Neural progenitor cell (in vitro differentiated cells): ENCODE measurements around the gene GTF3C1. TPM values are rescaled to one million over a fixed set of nuclear protein-coding genes. Genes with fewer than 3 reads are reported as not detected.

Source experiments
- DNase-seq: peaks from one replicate; pipeline ENCODE4 v3.0.0-alpha.2; 2016; ENCODE audit warnings: low spot score
- H2AFZ ChIP-seq: fragments of 200-600 bp; sonication (generic); replicated peaks from 2 replicates; pipeline ENCODE4 v1.6.1; 2016; ENCODE audit warnings: antibody characterized with exemption
- H3F3A ChIP-seq: fragments of 200-600 bp; sonication (generic); 2 replicates; pipeline ENCODE4 v1.6.1; 2016; ENCODE audit warnings: antibody characterized with exemption, low read depth
- H3K27ac ChIP-seq: fragments of 200-600 bp; sonication (generic); 2 replicates; pipeline ENCODE4 v1.5.1; 2016; ENCODE audit warnings: mild to moderate bottlenecking
- H3K27me3 ChIP-seq: fragments of 200-600 bp; sonication (generic); 2 replicates; pipeline ENCODE4 v1.6.1; 2016; ENCODE audit warnings: mild to moderate bottlenecking, moderate library complexity
- H3K36me3 ChIP-seq: fragments of 200-600 bp; sonication (generic); 2 replicates; pipeline ENCODE4 v1.5.1; 2016
- H3K4me1 ChIP-seq: fragments of 200-600 bp; sonication (generic); 2 replicates; pipeline ENCODE4 v1.6.1; 2016; ENCODE audit warnings: mixed run types
- H3K4me2 ChIP-seq: fragments of 200-600 bp; sonication (generic); 2 replicates; pipeline ENCODE4 v1.6.1; 2016
- H3K4me3 ChIP-seq: fragments of 200-600 bp; sonication (generic); 2 replicates; pipeline ENCODE4 v1.5.1; 2016
- H3K79me2 ChIP-seq: fragments of 200-600 bp; sonication (generic); 2 replicates; pipeline ENCODE4 v1.6.1; 2016; ENCODE audit warnings: low read depth
- H3K9ac ChIP-seq: fragments of 200-600 bp; sonication (generic); 2 replicates; pipeline ENCODE4 v1.6.1; 2016
- H3K9me3 ChIP-seq: fragments of 200-600 bp; sonication (generic); 2 replicates; pipeline ENCODE4 v1.5.1; 2016; ENCODE audit warnings: low read depth
- H4K20me1 ChIP-seq: fragments of 200-600 bp; sonication (generic); 2 replicates; pipeline ENCODE4 v1.6.1; 2016; ENCODE audit warnings: low read depth
- H3K27ac Mint-ChIP-seq: 3 replicates; pipeline ENCODE4 v1.8.0; 2021; ENCODE audit warnings: mixed read lengths
- H3K27me3 Mint-ChIP-seq: 2 replicates; pipeline ENCODE4 v1.8.0; 2022; ENCODE audit warnings: low read depth, mild to moderate bottlenecking, inconsistent platforms, moderate library complexity, mixed read lengths; ENCODE audit not compliant: insufficient read depth
- H3K36me3 Mint-ChIP-seq: 3 replicates; pipeline ENCODE4 v1.8.0; 2021; ENCODE audit warnings: mixed read lengths
- H3K4me1 Mint-ChIP-seq: 3 replicates; pipeline ENCODE4 v1.8.0; 2021; ENCODE audit warnings: mixed read lengths
- H3K4me3 Mint-ChIP-seq: 3 replicates; pipeline ENCODE4 v1.8.0; 2021; ENCODE audit warnings: mild to moderate bottlenecking, moderate library complexity, mixed read lengths
- H3K9me3 Mint-ChIP-seq: 3 replicates; pipeline ENCODE4 v1.8.0; 2020; ENCODE audit warnings: mixed read lengths
- CTCF ChIP-seq: fragments of 200-600 bp; sonication (generic); IDR thresholded peaks from 2 replicates; pipeline ENCODE4 v1.5.1; 2017; ENCODE audit warnings: antibody characterized with exemption, mild to moderate bottlenecking
- EZH2 ChIP-seq: fragments of 200-600 bp; sonication (generic); IDR thresholded peaks from 2 replicates; pipeline ENCODE4 v1.6.1; 2017; ENCODE audit warnings: antibody characterized with exemption, mild to moderate bottlenecking, moderate library complexity
- EZH2phosphoT487 ChIP-seq: fragments of 200-600 bp; sonication (generic); IDR thresholded peaks from 2 replicates; pipeline ENCODE4 v1.6.1; 2017; ENCODE audit warnings: antibody characterized with exemption
- total RNA-seq: library from RNA; depleted of rRNA; stranded (reverse); fragments of >200 nt; gene quantifications from 2 replicates; pipeline ENCODE4 v1.2.3, GENCODE V29; 2015; ENCODE audit warnings: low replicate concordance

GTF3C1 gene
- total RNA-seq, 1 donor from 2014 or later = 60.9 TPM

- H3K4me3 Mint-ChIP-seq = no peak overlapping the region
- no peak overlapping the region for H3K27ac ChIP-seq
- no peaks in the 10 kb centered on the region for H3K79me2 ChIP-seq
- H3K36me3 ChIP-seq = no peaks in the 10 kb centered on the region
- H3K4me2 ChIP-seq = no peak overlapping the region
- H3K27me3 ChIP-seq = no peaks in the 10 kb centered on the region
- H3K9ac ChIP-seq = no peak overlapping the region
- H3K4me3 ChIP-seq = no peak overlapping the region
- H4K20me1 ChIP-seq = peaks cover 21% of the 10 kb centered on the region
- no peaks in the 10 kb centered on the region for H3K9me3 Mint-ChIP-seq
- TF ChIP-seq CTCF = no peak
- TF ChIP-seq EZH2phosphoT487 = no peak
- no peak for TF ChIP-seq EZH2
- peaks cover 29% of the 10 kb centered on the region for H3K4me1 Mint-ChIP-seq
- H3K27me3 Mint-ChIP-seq = no peaks in the 10 kb centered on the region
- no peak for DNase-seq
- H3K9me3 ChIP-seq = no peaks in the 10 kb centered on the region
- peaks cover 6% of the 10 kb centered on the region for H3F3A ChIP-seq
- peak overlapping the region; percentile 61 for H3K27ac Mint-ChIP-seq
- no peak overlapping the region for H2AFZ ChIP-seq
- peaks cover 7% of the 10 kb centered on the region for H3K36me3 Mint-ChIP-seq
- peaks cover 15% of the 10 kb centered on the region for H3K4me1 ChIP-seq
Observed at GRCh38 chr16:27595993-27596392, 46.3 kb upstream of the GTF3C1 start.

GRCh38 chr16:27595475-27595874 lies 45.8 kb upstream of the GTF3C1 start:
- no peaks in the 10 kb centered on the region for H3K9me3 Mint-ChIP-seq
- TF ChIP-seq CTCF (no peak), EZH2 (no peak), EZH2phosphoT487 (no peak)
- Histone ChIP-seq H3K4me2 (no peak overlapping the region), H2AFZ (no peak overlapping the region), H3F3A (peaks cover 6% of the 10 kb centered on the region), H3K9me3 (no peaks in the 10 kb centered on the region), H3K4me3 (no peak overlapping the region), H3K27me3 (no peaks in the 10 kb centered on the region), H4K20me1 (peaks cover 16% of the 10 kb centered on the region), H3K27ac (no peak overlapping the region), H3K9ac (no peak overlapping the region), H3K4me1 (peaks cover 12% of the 10 kb centered on the region), H3K79me2 (no peaks in the 10 kb centered on the region), H3K36me3 (no peaks in the 10 kb centered on the region)
- peaks cover 11% of the 10 kb centered on the region for H3K36me3 Mint-ChIP-seq
- no peaks in the 10 kb centered on the region for H3K27me3 Mint-ChIP-seq
- peak overlapping the region; percentile 61 for H3K27ac Mint-ChIP-seq
- peaks cover 25% of the 10 kb centered on the region for H3K4me1 Mint-ChIP-seq
- no peak for DNase-seq
- no peak overlapping the region for H3K4me3 Mint-ChIP-seq

- Histone ChIP-seq H3K79me2 (no peaks in the 10 kb centered on the region), H2AFZ (no peak overlapping the region), H3K4me1 (no peaks in the 10 kb centered on the region), H3K9ac (no peak overlapping the region), H3K4me2 (no peak overlapping the region), H3K27me3 (no peaks in the 10 kb centered on the region), H3F3A (no peaks in the 10 kb centered on the region), H3K36me3 (no peaks in the 10 kb centered on the region), H3K9me3 (no peaks in the 10 kb centered on the region), H4K20me1 (no peaks in the 10 kb centered on the region), H3K27ac (no peak overlapping the region), H3K4me3 (no peak overlapping the region)
- Mint-ChIP-seq H3K9me3 (peaks cover 2% of the 10 kb centered on the region), H3K36me3 (peaks cover 7% of the 10 kb centered on the region), H3K27me3 (no peaks in the 10 kb centered on the region), H3K27ac (no peak overlapping the region), H3K4me1 (peaks cover 10% of the 10 kb centered on the region), H3K4me3 (no peak overlapping the region)
- DNase-seq = no peak
- TF ChIP-seq CTCF = no peak
- TF ChIP-seq EZH2phosphoT487 = no peak
- no peak for TF ChIP-seq EZH2
Observed at GRCh38 chr16:27591837-27592236, 42.1 kb upstream of the GTF3C1 start.
